Naive thymus-derived CD8-positive, alpha-beta T cell (primary cell): ENCODE data around the gene PLAGL1. TPM values are rescaled to one million over a fixed set of nuclear protein-coding genes. Genes with fewer than 3 reads are reported as not detected.
A peak's percentile ranks its signal among the peaks of the same experiment; 100 is the strongest.

Experiments
- ATAC-seq, 2 donors: fragments of 150-1000 bp; cut with Tn5 transposase in 1 of 2; sonication (Bioruptor Pico), chemical (Tn5 transposase) in 1 of 2; 1 replicate in 1 of 2; 2 replicates in 1 of 2; pipeline ENCODE4 v1.10.0; 2021; ENCODE audit warnings: mild to moderate bottlenecking in 2 of 2, moderate library complexity in 2 of 2
- POLR2A ChIA-PET: fragments of 350-600 bp; sonication (Branson Sonifier 250); formaldehyde crosslinking; loops from one replicate; lab custom pipeline; 2021; ENCODE audit warnings: antibody characterized with exemption; lab: Charles Lee
- DNase-seq, 10 donors: peaks; one replicate each; pipeline versions ENCODE4 v3.0.0 to v3.0.0-alpha.2; 2020 to 2022
- H3K27ac Mint-ChIP-seq, 10 donors: one replicate each; pipeline ENCODE4 v1.8.0; 2020 to 2022; ENCODE audit warnings: mild to moderate bottlenecking in 10 of 10, mixed read lengths in 10 of 10, moderate library complexity in 4 of 10, inconsistent platforms in 1 of 10
- H3K27me3 Mint-ChIP-seq, 5 donors: one replicate each; pipeline ENCODE4 v1.8.0; 2021 to 2022; ENCODE audit warnings: mixed read lengths in 5 of 5
- H3K36me3 Mint-ChIP-seq, 3 donors: one replicate each; pipeline ENCODE4 v1.8.0; 2020 to 2022; ENCODE audit warnings: mixed read lengths in 3 of 3, mild to moderate bottlenecking in 2 of 3, inconsistent platforms in 1 of 3
- H3K4me1 Mint-ChIP-seq, 4 donors: one replicate each; pipeline ENCODE4 v1.8.0; 2021 to 2022; ENCODE audit warnings: mixed read lengths in 4 of 4
- H3K4me3 Mint-ChIP-seq, 10 donors: one replicate each; pipeline ENCODE4 v1.8.0; 2020 to 2022; ENCODE audit warnings: mild to moderate bottlenecking in 10 of 10, mixed read lengths in 10 of 10, moderate library complexity in 6 of 10, inconsistent platforms in 1 of 10
- H3K9me3 Mint-ChIP-seq, 9 donors: one replicate each; pipeline ENCODE4 v1.8.0; 2020 to 2022; ENCODE audit warnings: mixed read lengths in 9 of 9, mild to moderate bottlenecking in 3 of 9, inconsistent platforms in 1 of 9, moderate library complexity in 1 of 9
- polyA plus RNA-seq, 3 donors: library from polyadenylated mRNA; unstranded; fragments of 300-500 nt; fragmentation: Illumina TruSeq; gene quantifications; one replicate each; pipeline ENCODE4 v1.2.3, GENCODE V29; 2021
- total RNA-seq, 8 experiments: library from RNA in 2 of 8; stranded (reverse) in 2 of 8; gene quantifications; one replicate each; pipeline ENCODE4 v1.2.3 and lab custom pipeline; 2021 to 2026

Gene PLAGL1
- total and polyA plus RNA-seq, 5 experiments from 2014 or later = 2.9 to 8.0 (median 4.9) TPM

DNA sequence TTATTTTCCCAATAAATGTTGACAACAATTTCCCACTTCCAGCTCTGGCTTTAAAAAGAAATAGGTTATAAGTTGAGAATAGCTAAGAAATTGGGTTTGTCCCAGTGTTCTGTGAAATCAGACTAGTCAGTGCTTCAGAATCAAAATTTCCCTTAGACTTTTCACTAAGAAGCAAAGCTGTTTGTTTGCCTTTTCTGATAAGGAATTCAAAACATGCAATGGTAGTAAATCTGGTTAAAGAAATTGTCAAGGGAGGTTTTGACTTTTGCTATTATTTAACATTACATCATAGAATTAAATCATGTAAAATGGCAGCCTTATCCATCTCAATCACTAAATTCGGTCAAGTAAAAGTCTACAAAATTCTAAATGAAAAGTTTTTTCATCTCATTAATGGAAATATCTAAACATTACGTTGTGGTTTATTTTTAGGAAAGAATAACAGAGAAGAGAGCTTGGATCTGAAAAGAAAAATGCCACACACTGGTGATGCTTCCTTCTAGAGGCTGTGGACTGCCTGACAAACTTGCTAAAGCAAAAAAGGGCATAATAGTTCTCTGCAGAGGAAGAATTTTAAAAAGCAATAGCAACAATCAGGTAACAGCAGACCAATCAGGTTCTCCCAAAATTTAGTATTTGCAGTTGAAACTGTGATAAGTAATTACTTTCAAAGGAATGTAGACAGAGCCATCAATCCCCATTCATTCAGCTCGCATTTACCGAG is 36.4 kb downstream of the PLAGL1 start:
- H3K27me3 Mint-ChIP-seq = peaks cover 0 to 1% (median 0%) of the 10 kb centered on the region in 5 donors
- peaks cover 0 to under 1% (median 0%) of the 10 kb centered on the region in 4 donors for H3K4me1 Mint-ChIP-seq
- H3K9me3 Mint-ChIP-seq = no peaks in the 10 kb centered on the region
- no peak for ATAC-seq
- no peak for DNase-seq
- POLR2A ChIA-PET = no interaction called here
- H3K4me3 Mint-ChIP-seq = no peak overlapping the region
- H3K27ac Mint-ChIP-seq = no peak overlapping the region
- peaks cover 0 to 4% (median 0%) of the 10 kb centered on the region in 3 donors for H3K36me3 Mint-ChIP-seq

DNA sequence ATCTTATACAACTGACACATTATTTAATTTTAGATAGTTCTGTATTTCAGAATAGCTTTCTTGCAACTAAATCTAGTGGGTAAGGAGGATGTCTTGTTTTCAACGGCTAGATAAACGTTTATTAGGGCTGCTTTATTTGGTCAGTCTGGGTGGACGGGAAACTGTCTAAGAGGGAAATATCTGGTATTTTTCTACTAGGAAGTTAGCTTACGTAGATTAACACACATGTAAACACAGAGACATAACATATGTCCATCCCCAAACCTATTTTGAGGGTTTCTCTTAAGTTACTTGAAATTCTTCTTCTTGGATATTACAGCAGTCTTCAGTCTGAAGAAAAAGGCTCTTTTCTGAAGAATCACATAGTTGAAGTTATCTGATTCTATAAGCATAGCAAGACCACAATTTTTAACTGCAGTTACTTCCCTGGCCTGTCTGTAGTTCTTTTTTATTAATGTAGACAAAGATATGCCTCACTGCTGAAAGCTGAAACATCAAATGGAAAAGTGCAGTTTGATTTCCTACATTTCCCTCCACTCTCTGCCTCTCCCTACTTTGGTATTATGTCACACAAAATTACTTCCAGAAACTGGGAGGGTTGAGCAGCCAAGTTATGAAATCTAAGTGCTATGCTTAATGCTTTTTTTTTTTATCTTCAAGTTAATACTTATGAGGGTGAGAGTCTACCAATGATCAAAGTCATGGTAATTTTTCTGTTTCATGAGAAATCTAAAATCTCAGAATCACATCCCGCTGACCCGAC is 37.4 kb downstream of the PLAGL1 start:
- peaks cover 0 to 1% (median 0%) of the 10 kb centered on the region in 5 donors for H3K27me3 Mint-ChIP-seq
- peaks cover 0 to 4% (median 0%) of the 10 kb centered on the region in 3 donors for H3K36me3 Mint-ChIP-seq
- H3K4me3 Mint-ChIP-seq = no peak overlapping the region
- H3K9me3 Mint-ChIP-seq = no peaks in the 10 kb centered on the region
- ATAC-seq (no peak), DNase-seq (no peak)
- POLR2A ChIA-PET = no interaction called here
- no peak overlapping the region for H3K27ac Mint-ChIP-seq
- peaks cover 0 to 2% (median 0%) of the 10 kb centered on the region in 4 donors for H3K4me1 Mint-ChIP-seq

DNA sequence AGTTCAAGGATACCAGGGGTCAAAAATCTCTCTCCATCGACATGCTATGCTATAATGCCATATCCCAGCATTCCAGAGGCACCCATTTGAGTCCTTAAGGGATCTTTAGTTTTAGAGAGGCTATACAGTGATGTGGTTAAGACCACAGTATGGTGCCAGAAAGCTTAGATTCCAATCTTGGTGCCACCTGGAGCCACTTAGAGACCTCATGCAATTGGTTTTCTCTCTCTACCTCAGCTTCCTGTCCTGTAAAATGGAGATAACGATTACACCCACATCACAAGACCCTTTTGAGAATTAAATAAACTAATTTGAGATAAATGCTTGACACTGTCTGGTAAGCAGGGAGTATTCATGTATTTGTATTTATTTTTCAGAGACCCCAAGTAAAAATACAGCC is 39.0 kb downstream of the PLAGL1 start:
- no peak for ATAC-seq
- POLR2A ChIA-PET = no interaction called here
- H3K4me1 Mint-ChIP-seq = peaks cover 0 to 6% (median 0%) of the 10 kb centered on the region in 4 donors
- peaks cover 0 to 1% (median 0%) of the 10 kb centered on the region in 5 donors for H3K27me3 Mint-ChIP-seq
- H3K36me3 Mint-ChIP-seq = peaks cover 0 to 4% (median 0%) of the 10 kb centered on the region in 3 donors
- H3K4me3 Mint-ChIP-seq = no peak overlapping the region
- no peak overlapping the region for H3K27ac Mint-ChIP-seq
- H3K9me3 Mint-ChIP-seq = no peaks in the 10 kb centered on the region
- DNase-seq = no peak

DNA sequence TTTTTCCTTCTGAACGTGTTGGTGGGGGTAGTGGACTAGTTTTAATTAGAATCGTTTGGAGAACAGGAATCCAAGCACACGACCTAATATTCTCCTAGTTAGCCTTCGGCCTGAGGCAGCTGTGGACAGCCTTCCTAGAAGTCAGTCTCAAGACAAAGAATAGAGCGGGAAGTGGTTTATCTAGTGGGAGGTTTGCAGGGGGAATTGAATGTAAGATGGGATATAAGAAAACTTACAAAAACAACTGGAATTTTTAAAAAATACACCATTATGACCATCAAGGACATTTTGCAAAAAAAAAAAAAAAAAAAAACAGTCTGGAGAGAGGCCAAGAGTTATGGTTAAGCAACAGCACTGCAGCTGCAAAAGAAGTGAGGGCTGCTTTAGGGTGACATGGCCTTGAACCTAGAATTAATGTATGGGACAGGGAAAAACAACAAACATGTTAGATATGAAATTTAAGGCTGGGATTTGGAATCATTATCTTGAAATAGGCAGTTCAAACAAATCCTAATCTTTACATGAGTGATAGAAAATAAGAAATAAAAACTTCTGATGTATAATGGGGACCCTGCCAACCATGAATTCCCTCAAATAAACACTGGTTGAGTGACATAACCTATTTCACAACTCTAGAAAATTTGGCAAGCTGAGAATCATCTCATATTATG is 40.2 kb downstream of the PLAGL1 start:
- ATAC-seq (no peak), DNase-seq (no peak)
- no peaks in the 10 kb centered on the region for H3K27me3 Mint-ChIP-seq
- peaks cover 0 to 6% (median 0%) of the 10 kb centered on the region in 4 donors for H3K4me1 Mint-ChIP-seq
- H3K27ac Mint-ChIP-seq = no peak overlapping the region
- no peak overlapping the region for H3K4me3 Mint-ChIP-seq
- H3K36me3 Mint-ChIP-seq = peaks cover 0 to 6% (median 0%) of the 10 kb centered on the region in 3 donors
- no peaks in the 10 kb centered on the region for H3K9me3 Mint-ChIP-seq
- POLR2A ChIA-PET = no interaction called here

DNA sequence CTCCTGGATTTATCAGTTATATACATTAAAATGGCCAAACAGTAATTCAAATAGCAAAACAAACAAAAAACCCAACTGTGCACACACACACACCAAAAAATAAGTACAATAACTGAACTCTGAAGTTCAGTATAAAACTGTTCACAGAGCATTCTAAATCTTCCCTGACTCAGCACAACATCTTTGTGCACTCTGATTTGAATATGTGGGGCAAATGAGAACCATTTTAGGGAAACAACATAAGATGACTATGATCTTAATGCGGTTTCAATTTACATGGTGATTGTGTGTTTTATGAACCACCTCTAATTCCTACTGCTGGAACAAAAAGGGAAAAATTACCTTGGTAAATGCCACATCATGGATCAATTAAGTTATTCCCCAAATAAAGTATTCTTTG is 41.7 kb downstream of the PLAGL1 start:
- POLR2A ChIA-PET = no interaction called here
- Mint-ChIP-seq H3K27ac (no peak overlapping the region), H3K36me3 (peaks cover 0 to 6% (median 0%) of the 10 kb centered on the region in 3 donors), H3K4me3 (no peak overlapping the region), H3K9me3 (no peaks in the 10 kb centered on the region), H3K4me1 (peaks cover 0 to 6% (median 0%) of the 10 kb centered on the region in 4 donors), H3K27me3 (no peaks in the 10 kb centered on the region)
- ATAC-seq = no peak
- DNase-seq = no peak

DNA sequence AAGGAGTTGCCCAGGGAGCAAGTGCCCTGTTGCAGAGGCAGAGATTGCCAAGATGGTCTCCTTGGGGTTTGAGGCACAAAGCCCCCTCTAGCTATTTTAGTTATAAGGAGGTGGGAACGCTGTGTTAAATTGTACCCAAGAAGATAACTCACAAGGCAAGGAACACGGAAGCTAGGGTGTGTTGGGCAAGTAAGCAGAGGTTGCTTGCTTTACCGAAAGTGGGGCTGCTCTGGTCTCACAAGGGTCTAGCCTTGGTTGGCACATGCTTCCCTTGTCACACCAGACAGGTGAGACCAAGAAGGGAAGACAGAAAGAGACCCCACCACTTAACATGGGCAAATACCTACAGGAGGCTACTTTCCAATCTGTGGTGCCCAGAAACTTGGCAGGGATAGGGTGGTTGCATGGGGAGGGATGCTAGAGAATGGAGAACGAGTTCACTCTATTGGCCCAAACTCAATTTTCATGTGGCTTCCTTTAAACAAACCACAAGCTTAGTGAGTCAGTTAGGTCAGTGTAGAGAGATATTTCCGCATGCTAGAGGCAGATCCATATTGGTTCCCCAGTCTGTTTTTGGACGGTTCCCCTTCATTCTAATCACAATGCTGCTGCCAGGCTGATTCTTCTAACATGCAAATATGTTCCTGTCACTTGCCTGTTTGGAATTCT is 42.4 kb downstream of the PLAGL1 start:
- POLR2A ChIA-PET = no interaction called here
- no peak overlapping the region for H3K27ac Mint-ChIP-seq
- H3K36me3 Mint-ChIP-seq = peaks cover 0 to 6% (median 0%) of the 10 kb centered on the region in 3 donors
- peaks cover 0 to 6% (median 0%) of the 10 kb centered on the region in 4 donors for H3K4me1 Mint-ChIP-seq
- no peak for DNase-seq
- H3K4me3 Mint-ChIP-seq = no peak overlapping the region
- ATAC-seq = no peak
- no peaks in the 10 kb centered on the region for H3K27me3 Mint-ChIP-seq
- no peaks in the 10 kb centered on the region for H3K9me3 Mint-ChIP-seq

DNA sequence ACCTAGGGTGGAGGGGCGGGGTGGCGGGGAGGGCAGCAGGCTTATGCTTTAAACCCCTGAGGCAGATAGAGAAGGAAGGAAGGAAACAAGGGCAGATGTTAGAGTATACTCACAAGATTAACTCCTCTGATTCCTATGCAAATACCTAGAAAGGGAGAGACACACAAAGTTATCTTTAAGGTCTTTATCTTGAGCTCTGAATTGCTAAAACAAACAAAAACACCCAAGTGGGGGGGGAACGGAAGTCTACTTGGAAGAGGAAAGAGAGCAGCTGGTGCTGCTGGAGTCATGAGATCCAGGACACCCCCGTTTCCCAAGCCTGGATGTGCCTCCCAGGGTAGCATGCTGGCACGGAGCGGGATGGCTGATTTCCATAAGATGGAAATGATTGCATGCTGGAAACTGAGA is 43.4 kb downstream of the PLAGL1 start:
- Mint-ChIP-seq H3K27ac (no peak overlapping the region), H3K4me3 (no peak overlapping the region), H3K27me3 (no peaks in the 10 kb centered on the region), H3K9me3 (no peaks in the 10 kb centered on the region), H3K36me3 (peaks cover 0 to 6% (median 0%) of the 10 kb centered on the region in 3 donors), H3K4me1 (peaks cover 0 to 6% (median 0%) of the 10 kb centered on the region in 4 donors)
- POLR2A ChIA-PET = no interaction called here
- no peak for ATAC-seq
- no peak for DNase-seq

DNA sequence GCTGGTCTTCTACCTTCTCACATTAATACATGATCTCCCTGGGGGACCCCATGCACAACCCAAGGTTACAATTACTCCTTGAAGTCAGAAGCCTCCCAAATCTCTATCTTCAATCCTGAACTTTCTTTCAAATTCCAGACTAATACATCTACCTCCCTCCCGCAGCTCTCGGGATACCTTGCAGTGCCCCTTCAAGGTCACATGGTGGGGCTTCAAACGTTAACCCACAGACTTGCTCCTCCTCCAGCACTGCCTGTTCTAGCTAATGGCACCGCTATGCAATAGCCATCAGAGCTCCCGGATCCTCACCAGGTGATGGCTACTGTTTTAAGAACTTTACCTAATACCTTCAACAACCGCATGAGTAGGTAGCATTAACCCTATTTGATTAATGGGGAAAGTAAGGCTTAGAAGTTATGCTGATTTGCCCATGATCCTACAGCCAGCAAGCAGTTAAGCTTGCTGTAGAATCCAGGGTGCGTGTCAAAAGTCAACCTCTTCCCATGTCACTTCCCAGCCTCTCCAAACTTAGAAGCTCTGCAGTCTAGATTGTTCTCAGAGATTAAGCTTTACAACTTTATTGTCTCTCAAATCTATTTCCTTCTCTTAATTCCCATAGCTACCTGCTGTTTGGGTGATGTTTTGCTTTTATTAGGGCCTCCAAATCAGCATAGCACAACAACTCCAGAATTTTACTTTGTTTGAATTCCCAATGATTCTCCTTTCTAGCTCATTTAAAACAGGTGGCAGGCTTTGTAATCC is 44.7 kb downstream of the PLAGL1 start:
- DNase-seq (no peak), ATAC-seq (no peak)
- Mint-ChIP-seq H3K9me3 (no peaks in the 10 kb centered on the region), H3K27me3 (no peaks in the 10 kb centered on the region), H3K27ac (no peak overlapping the region), H3K36me3 (peaks cover 0 to 6% (median 0%) of the 10 kb centered on the region in 3 donors), H3K4me3 (no peak overlapping the region), H3K4me1 (peaks cover 0 to 6% (median 0%) of the 10 kb centered on the region in 4 donors)
- POLR2A ChIA-PET = interaction anchor here (0.6 kb wide), 1 partner anchor 14 kb away, joined by 3 read pairs; no protein-coding TSS in a partner anchor

DNA sequence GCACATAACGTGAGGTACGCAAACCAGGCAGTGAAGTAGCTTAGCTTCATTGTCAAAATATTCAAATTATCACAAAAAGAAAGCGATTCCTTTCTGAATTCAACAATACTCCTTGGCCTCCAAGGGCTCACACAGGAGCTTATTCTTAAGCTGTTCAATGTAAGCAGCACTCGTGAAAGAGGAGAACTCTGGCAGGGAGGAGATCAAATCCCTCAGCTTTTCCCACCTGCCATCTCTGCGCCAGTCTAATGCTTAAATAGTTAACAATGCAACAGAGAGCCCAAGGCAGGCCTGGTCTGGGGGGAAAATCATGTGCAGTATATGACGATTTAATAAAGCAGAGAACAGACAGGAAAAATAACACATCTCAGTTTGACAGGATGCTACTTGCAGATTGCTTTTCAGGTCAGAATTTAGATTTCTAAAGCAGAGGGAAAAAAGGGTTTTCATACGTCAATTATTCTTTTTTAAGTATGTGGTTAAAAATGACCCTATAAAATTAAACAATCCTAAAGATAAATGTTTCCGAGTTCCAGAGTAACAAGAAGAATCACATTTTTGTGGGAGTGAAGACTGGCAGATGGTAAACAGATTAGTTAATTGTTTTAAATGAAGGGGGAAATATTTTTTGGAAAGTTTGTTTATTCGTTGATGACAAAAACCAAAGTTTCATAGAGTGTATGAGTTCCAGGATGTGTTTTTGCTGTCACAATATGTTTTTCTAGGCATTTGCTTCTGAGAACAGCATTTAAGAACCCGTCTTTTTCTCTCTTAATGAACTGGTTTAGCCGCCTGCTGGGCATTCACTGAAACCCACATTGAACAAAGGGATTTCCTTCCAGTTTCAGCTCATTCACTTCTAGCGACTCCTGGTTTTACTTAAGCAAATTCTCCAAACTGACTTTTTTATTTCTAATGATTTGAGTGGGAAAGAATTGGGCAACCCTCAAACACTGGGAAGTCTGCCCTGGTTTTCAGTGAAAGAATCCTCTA is 45.9 kb downstream of the PLAGL1 start:
- peaks cover 0 to 2% (median 0%) of the 10 kb centered on the region in 3 donors for H3K36me3 Mint-ChIP-seq
- DNase-seq (no peak), ATAC-seq (no peak)
- H3K9me3 Mint-ChIP-seq = no peaks in the 10 kb centered on the region
- peaks cover 0 to 6% (median 0%) of the 10 kb centered on the region in 4 donors for H3K4me1 Mint-ChIP-seq
- POLR2A ChIA-PET = no interaction called here
- no peaks in the 10 kb centered on the region for H3K27me3 Mint-ChIP-seq
- H3K4me3 Mint-ChIP-seq = no peak overlapping the region
- peak overlapping the region in 1 of 10 donors; percentile 9 for H3K27ac Mint-ChIP-seq

DNA sequence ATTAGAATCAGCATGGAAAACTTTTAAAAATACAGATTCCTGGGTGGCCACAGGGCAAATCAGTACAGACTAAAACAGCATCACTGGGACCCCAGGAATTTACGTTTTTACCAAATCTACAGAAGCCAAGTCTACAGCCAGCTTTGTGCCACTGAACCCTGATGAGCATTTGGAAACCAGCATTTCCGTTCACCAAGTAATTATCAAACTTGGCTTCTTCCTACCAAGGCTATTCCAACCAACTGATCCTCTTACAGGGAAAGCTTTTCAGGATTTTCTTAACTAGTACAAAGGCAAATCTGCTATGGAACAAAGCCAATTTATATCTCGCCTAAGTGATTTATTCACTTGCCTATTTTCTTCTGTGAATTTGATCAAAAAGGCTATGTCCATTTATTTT is 47.0 kb downstream of the PLAGL1 start:
- H3K9me3 Mint-ChIP-seq = no peaks in the 10 kb centered on the region
- ATAC-seq (no peak), DNase-seq (no peak)
- H3K4me1 Mint-ChIP-seq = peaks cover 0 to 6% (median 0%) of the 10 kb centered on the region in 4 donors
- H3K27me3 Mint-ChIP-seq = no peaks in the 10 kb centered on the region
- H3K36me3 Mint-ChIP-seq = peaks cover 0 to 2% (median 0%) of the 10 kb centered on the region in 3 donors
- H3K4me3 Mint-ChIP-seq = no peak overlapping the region
- H3K27ac Mint-ChIP-seq = no peak overlapping the region
- POLR2A ChIA-PET = interaction anchor here (0.6 kb wide), 1 partner anchor 793 kb away, joined by 6 read pairs; no protein-coding TSS in a partner anchor

DNA sequence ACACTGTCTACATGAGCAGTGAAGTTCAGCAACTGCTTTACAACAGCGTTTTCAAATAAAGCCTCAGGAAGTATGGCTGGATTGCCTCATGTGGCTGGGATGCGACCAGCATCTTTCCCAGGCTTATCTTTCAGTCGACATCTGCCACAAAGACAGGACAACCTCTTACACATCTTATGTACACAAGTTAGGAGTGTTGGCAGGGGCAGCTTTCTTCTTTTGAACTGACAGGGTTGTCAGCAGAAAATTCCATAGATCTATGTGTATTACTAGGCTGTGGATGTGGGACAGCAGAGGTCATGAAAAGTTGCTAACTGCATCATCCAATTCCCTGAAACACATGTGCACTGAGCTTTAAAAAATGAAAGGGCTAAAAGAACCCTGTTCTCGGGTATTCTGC is 48.1 kb downstream of the PLAGL1 start:
- Mint-ChIP-seq H3K9me3 (no peaks in the 10 kb centered on the region), H3K4me3 (no peak overlapping the region)
- no peak for ATAC-seq

More for the DNA sequence above, 48.1 kb downstream of the PLAGL1 start:
- H3K36me3 Mint-ChIP-seq = peaks cover 0 to 2% (median 0%) of the 10 kb centered on the region in 3 donors
- no peak for DNase-seq
- POLR2A ChIA-PET = no interaction called here
- no peaks in the 10 kb centered on the region for H3K27me3 Mint-ChIP-seq
- H3K27ac Mint-ChIP-seq = no peak overlapping the region
- H3K4me1 Mint-ChIP-seq = peaks cover 0 to 3% (median 0%) of the 10 kb centered on the region in 4 donors
